Esophagus muscularis mucosa (tissue), 4 donors: ENCODE results near the gene RUFY1. TPM values are rescaled to one million over a fixed set of nuclear protein-coding genes. Genes with fewer than 3 reads are reported as not detected.

Experiments used
- DNase-seq: peaks from one replicate; pipeline ENCODE4 v3.0.0-alpha.2; 2017; ENCODE audit errors: extremely low spot score
- H3K27ac ChIP-seq, 4 donors: fragments of 200-600 bp; sonication (generic); replicated peaks in 1 of 4; 1 replicate in 3 of 4; 2 replicates in 1 of 4; pipeline ENCODE4 v1.5.1; 2016 to 2019; ENCODE audit warnings: mild to moderate bottlenecking in 1 of 4
- H3K27me3 ChIP-seq, 4 donors: fragments of 200-600 bp; sonication (generic); one replicate each; pipeline versions ENCODE4 v1.5.1 to v1.6.0; 2016 to 2019
- H3K36me3 ChIP-seq, 4 donors: fragments of 200-600 bp; sonication (generic); one replicate each; pipeline ENCODE4 v1.5.1; 2016 to 2019
- H3K4me1 ChIP-seq, 4 donors: fragments of 200-600 bp; sonication (generic); one replicate each; pipeline ENCODE4 v1.5.1; 2016 to 2019
- H3K4me3 ChIP-seq, 4 donors: fragments of 200-600 bp; sonication (generic); 1 replicate in 2 of 4; 2 replicates in 2 of 4; pipeline ENCODE4 v1.5.1; 2016 to 2019; ENCODE audit warnings: mild to moderate bottlenecking in 4 of 4, moderate library complexity in 1 of 4
- H3K9me3 ChIP-seq, 4 donors: fragments of 200-600 bp; sonication (generic); 1 replicate in 3 of 4; 2 replicates in 1 of 4; pipeline ENCODE4 v1.5.1; 2016 to 2019
- EP300 ChIP-seq: sonication (generic); formaldehyde crosslinking; IDR thresholded peaks from one replicate; pipeline ENCODE4 v1.6.1; 2017; ENCODE audit warnings: antibody characterized with exemption
- POLR2A ChIP-seq: fragments of 450-650 bp; IDR thresholded peaks from one replicate; pipeline ENCODE4 v1.6.1; 2017; ENCODE audit warnings: antibody characterized with exemption, moderate library complexity, mild to moderate bottlenecking, low read depth
- POLR2AphosphoS5 ChIP-seq, 2 donors: sonication (generic); formaldehyde crosslinking; IDR thresholded peaks; one replicate each; pipeline ENCODE4 v1.6.1; 2017; ENCODE audit warnings: antibody characterized with exemption in 2 of 2
- WGBS: methylation state at CpG from one replicate; pipeline ENCODE4 v1.1.5; 2018; 5-methylcytosine and 5-hydroxymethylcytosine counted together
- intact Hi-C: fragments of 100-400 bp; cut with DNase I; formaldehyde crosslinking; loops from one replicate; pipeline ENCODE4 v1.15.1; 2023
- total RNA-seq, 4 donors: library from RNA; depleted of rRNA; stranded (reverse); fragments of >200 nt; gene quantifications; one replicate each; pipeline versions ENCODE4 v1.1.0 to v1.2.1, GENCODE V29; 2016
- TF ChIP-seq, protein P1 (sequence below), 3 experiments: fragments of 200-600 bp in 2 of 3; fragments of 450-650 bp in 1 of 3; sonication (generic) in 2 of 3; IDR thresholded peaks; one replicate each; pipeline ENCODE4 v1.5.1; 2017 to 2019; ENCODE audit warnings: antibody characterized with exemption in 3 of 3, mild to moderate bottlenecking in 2 of 3, moderate library complexity in 1 of 3

Gene RUFY1
- total RNA-seq, 4 donors from 2014 or later: 39.9 to 59.8 (median 45.6) TPM

DNA sequence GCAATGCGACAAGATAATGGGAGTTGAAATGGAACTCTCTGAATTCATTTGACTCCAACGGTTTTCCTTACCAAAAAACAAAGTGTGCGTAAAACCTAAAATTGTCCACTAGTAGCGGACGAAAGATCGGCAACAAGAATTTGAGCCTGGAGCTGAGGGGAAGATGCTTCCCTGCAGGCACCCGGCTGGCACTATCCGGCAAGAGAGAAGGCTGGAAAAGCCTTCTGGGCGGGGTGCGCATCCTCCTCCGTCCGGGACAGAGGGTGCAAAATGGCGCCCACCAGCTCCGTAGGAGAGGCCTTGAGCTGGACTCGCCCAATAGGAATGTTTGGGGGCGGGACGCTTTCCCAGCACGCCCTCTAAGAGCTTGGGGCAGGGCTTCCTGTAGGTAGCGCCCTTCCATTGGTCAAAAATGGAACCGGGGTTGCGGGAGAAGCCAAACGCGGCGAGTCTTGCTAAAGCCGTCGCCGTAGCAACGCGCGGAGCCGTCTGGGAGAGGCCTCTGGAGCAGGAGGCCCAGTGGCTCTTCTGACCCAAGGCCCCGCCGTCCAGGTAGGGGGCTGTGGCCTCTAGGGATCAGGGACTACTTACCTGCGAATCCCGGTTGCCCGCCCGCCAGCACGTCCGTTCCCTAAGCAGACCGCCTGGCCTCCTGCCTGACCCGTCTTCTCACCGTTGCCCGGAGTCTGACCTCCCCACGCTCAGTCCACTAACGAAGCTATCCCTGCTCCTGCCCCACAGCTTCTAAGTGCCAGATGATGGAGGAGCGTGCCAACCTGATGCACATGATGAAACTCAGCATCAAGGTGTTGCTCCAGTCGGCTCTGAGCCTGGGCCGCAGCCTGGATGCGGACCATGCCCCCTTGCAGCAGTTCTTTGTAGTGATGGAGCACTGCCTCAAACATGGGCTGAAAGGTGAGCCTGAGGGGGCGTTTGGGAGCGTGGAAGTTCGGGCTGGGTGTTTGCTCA is 9.2 kb downstream of the RUFY1 start:
- Histone ChIP-seq H3K27me3 (no peaks in the 10 kb centered on the region), H3K27ac (peak overlapping the region; percentile 78 to 88 (median 84)), H3K4me1 (peaks cover 12 to 21% (median 15%) of the 10 kb centered on the region in 4 donors), H3K4me3 (peak overlapping the region; percentile 57 to 63 (median 60)), H3K9me3 (no peaks in the 10 kb centered on the region), H3K36me3 (peaks cover 26 to 39% (median 33%) of the 10 kb centered on the region in 4 donors)
- intact Hi-C loops: no loop called here
- 2% methylated on average over 22 of the region's 52 CpGs for WGBS
- peak; percentile 98 for DNase-seq
- TF ChIP-seq POLR2AphosphoS5 (IDR thresholded peaks at IDR 0.05) (peak; percentile 98), EP300 (no peak), POLR2A (peak; percentile 44)
- TF ChIP-seq, protein P1, sequence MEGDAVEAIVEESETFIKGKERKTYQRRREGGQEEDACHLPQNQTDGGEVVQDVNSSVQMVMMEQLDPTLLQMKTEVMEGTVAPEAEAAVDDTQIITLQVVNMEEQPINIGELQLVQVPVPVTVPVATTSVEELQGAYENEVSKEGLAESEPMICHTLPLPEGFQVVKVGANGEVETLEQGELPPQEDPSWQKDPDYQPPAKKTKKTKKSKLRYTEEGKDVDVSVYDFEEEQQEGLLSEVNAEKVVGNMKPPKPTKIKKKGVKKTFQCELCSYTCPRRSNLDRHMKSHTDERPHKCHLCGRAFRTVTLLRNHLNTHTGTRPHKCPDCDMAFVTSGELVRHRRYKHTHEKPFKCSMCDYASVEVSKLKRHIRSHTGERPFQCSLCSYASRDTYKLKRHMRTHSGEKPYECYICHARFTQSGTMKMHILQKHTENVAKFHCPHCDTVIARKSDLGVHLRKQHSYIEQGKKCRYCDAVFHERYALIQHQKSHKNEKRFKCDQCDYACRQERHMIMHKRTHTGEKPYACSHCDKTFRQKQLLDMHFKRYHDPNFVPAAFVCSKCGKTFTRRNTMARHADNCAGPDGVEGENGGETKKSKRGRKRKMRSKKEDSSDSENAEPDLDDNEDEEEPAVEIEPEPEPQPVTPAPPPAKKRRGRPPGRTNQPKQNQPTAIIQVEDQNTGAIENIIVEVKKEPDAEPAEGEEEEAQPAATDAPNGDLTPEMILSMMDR (IDR thresholded peaks at IDR 0.05): peak in 1 of 3 experiments; percentile 9

GRCh38 chr5:179564526-179564925 is 14.2 kb downstream of the RUFY1 start:
- no peak for DNase-seq
- H3K9me3 ChIP-seq: no peaks in the 10 kb centered on the region
- H3K27ac ChIP-seq: no peak overlapping the region
- H3K4me1 ChIP-seq: peaks cover 6 to 17% (median 10%) of the 10 kb centered on the region in 4 donors
- TF ChIP-seq, protein P1 (IDR thresholded peaks at IDR 0.05): no peak
- TF ChIP-seq POLR2AphosphoS5 (IDR thresholded peaks at IDR 0.05) (no peak), EP300 (no peak), POLR2A (no peak)
- WGBS: 50% methylated on average over 2 of the region's 2 CpGs
- peaks cover 48 to 87% (median 77%) of the 10 kb centered on the region in 4 donors for H3K36me3 ChIP-seq
- intact Hi-C loops: no loop called here
- no peaks in the 10 kb centered on the region for H3K27me3 ChIP-seq
- no peak overlapping the region for H3K4me3 ChIP-seq

DNA sequence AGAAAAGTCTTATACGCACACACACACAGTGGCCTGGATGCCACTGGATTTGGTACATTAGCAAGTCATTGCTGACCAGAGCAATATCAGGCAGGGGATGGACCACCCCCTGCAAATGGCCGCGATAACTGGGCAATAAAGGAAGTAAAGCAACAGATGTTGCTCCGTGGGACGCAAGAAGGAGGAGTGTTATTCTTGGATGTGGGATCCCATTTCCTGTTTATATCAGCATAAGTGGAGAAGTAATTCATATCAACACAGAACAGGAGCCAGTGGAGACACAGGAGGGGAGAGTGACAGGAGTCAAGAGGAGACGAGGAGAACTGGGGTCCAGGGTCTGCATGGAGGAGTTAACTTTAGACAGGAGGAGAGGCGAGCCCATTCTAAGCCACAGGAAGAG is 18.4 kb downstream of the RUFY1 start:
- H3K4me1 ChIP-seq: peaks cover 0 to 4% (median 2%) of the 10 kb centered on the region in 4 donors
- intact Hi-C loops: no loop called here
- DNase-seq: no peak
- no peaks in the 10 kb centered on the region for H3K9me3 ChIP-seq
- 49% methylated on average over 7 of the region's 7 CpGs for WGBS
- H3K27ac ChIP-seq: peak overlapping the region in 1 of 4 donors; percentile 14
- TF ChIP-seq POLR2A (no peak), POLR2AphosphoS5 (IDR thresholded peaks at IDR 0.05) (no peak), EP300 (no peak)
- TF ChIP-seq, protein P1 (IDR thresholded peaks at IDR 0.05): no peak
- H3K36me3 ChIP-seq: peaks cover 53 to 98% (median 81%) of the 10 kb centered on the region in 4 donors
- no peaks in the 10 kb centered on the region for H3K27me3 ChIP-seq
- H3K4me3 ChIP-seq: no peak overlapping the region

DNA sequence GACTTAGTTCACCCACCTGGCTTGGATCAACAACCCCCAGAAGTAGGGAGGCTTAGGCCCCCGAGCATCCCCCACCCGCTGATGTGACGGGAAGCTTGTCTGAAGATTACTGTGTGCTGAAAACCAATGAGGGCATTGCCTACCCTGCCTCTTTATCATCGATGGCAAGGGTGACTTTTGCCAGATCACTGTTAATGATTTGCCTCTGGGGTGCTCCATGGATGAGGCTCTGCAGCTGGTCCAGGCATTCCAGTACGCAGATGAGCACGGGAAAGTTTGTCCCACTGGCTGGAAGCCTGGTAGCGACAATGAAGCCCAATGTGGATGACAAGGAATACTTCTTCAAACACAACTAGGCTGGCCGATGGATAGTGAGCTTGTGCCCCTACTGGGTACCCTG is 22.0 kb downstream of the RUFY1 start:
- TF ChIP-seq POLR2AphosphoS5 (IDR thresholded peaks at IDR 0.05): no peak
- TF ChIP-seq, protein P1 (IDR thresholded peaks at IDR 0.05): no peak
- TF ChIP-seq EP300: no peak
- TF ChIP-seq POLR2A: no peak
- H3K4me1 ChIP-seq: peaks cover 0 to 4% (median 2%) of the 10 kb centered on the region in 4 donors
- no peaks in the 10 kb centered on the region for H3K9me3 ChIP-seq
- H3K4me3 ChIP-seq: no peak overlapping the region
- no peak overlapping the region for H3K27ac ChIP-seq
- peaks cover 40 to 97% (median 82%) of the 10 kb centered on the region in 4 donors for H3K36me3 ChIP-seq
- intact Hi-C loops: no loop called here
- H3K27me3 ChIP-seq: no peaks in the 10 kb centered on the region
- DNase-seq: no peak
- 91% methylated on average over 4 of the region's 8 CpGs for WGBS
